ENCODE data around the gene MTHFSD. TPM values are rescaled to one million over a fixed set of nuclear protein-coding genes. Genes with fewer than 3 reads are reported as not detected.
A peak's percentile ranks its signal among the peaks of the same experiment; 100 is the strongest.

MTHFSD gene
- total and polyA plus RNA-seq, 2 donors (not counting 3 experiments of a cell fraction or from before 2014, with no cell fraction given) = 16.7 to 21.1 TPM

GRCh38 chr16:86584071-86584685, 29.1 kb upstream of the MTHFSD start:
- H3K9me1 ChIP-seq (replicated peaks; ENCODE audit: control insufficient read depth, extremely low read depth, insufficient read depth, low read length) = no peaks in the 10 kb centered on the region
- H3K27me3 ChIP-seq (ENCODE audit: control insufficient read depth in 2 of 2, insufficient read depth in 2 of 2, low read length in 2 of 2) = no peaks in the 10 kb centered on the region
- H3K4me2 ChIP-seq (ENCODE audit: insufficient read depth, low read length) = no peak overlapping the region
- no TSS peak for BruUV-seq (replicated peaks)
- H3K4me3 ChIP-seq (replicated peaks in 1 of 3; ENCODE audit: insufficient read depth in 1 of 3, low read depth in 1 of 3, low read length in 3 of 3) = no peak overlapping the region
- H3K79me2 ChIP-seq (ENCODE audit: control insufficient read depth, insufficient read depth, low read length) = no peaks in the 10 kb centered on the region
- no peak overlapping the region for H3K9ac ChIP-seq (replicated peaks; ENCODE audit: extremely low read depth, insufficient read depth, low read length)
- intact Hi-C loops (cut with micrococcal nuclease) = no loop called here
- no peaks in the 10 kb centered on the region for H3K9me3 ChIP-seq (replicated peaks; ENCODE audit: control insufficient read depth, insufficient read depth, low read length)
- no peak overlapping the region for H2AFZ ChIP-seq (ENCODE audit: low read depth, low read length)
- no peaks in the 10 kb centered on the region for H3K36me3 ChIP-seq (ENCODE audit: control insufficient read depth in 2 of 2, extremely low read depth in 1 of 2, insufficient read depth in 2 of 2, low read length in 2 of 2)
- H3K4me1 ChIP-seq (ENCODE audit: control insufficient read depth, extremely low read depth, insufficient read depth, low read length) = peaks cover 19% of the 10 kb centered on the region
- no peaks in the 10 kb centered on the region for H4K20me1 ChIP-seq (replicated peaks; ENCODE audit: control insufficient read depth, extremely low read depth, insufficient read depth, low read length)
- CTCF ChIA-PET = no interaction called here
- H3K27ac ChIP-seq (ENCODE audit: insufficient read depth, low read depth, low read length) = no peak overlapping the region
- no peak for FAIRE-seq
- POLR2A ChIA-PET = no interaction called here
- no peak for DNase-seq (ENCODE audit: low read depth, low spot score)
- dilution Hi-C loops (cut with MboI; ENCODE audit: extremely low pct_ligation_motif_present, low sequenced_read_pairs) = no loop called here
- TF ChIP-seq MYC (IDR thresholded peaks at IDR 0.05; ENCODE audit: low read depth, low read length) (no peak), GATA2 (IDR thresholded peaks at IDR 0.05; ENCODE audit: insufficient read depth, insufficient read length, low read depth, low read length) (peak; percentile 43)

DNA sequence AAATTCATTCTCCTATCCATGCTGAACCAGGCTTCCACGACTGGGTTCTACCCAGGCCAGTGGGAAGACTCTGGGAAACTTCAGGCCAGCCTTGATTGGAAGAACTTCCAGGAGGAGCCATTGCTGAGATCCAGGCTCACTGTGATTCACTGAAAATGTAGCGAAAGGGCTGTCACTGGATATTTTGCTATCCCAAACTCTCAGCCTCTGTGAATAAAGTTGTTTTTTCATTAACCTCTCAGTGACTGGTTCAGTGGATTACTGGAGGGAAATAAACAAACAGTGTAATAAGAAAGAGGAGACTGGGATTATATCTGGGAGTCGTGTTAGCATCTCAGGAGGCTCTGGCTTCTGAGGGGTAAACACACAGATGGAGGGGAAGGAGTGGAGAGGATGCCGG, 26.4 kb upstream of the MTHFSD start:
- Histone ChIP-seq H3K27ac (ENCODE audit: insufficient read depth, low read depth, low read length) (no peak overlapping the region), H2AFZ (ENCODE audit: low read depth, low read length) (no peak overlapping the region), H3K9ac (replicated peaks; ENCODE audit: extremely low read depth, insufficient read depth, low read length) (no peak overlapping the region), H3K36me3 (ENCODE audit: control insufficient read depth in 2 of 2, extremely low read depth in 1 of 2, insufficient read depth in 2 of 2, low read length in 2 of 2) (no peaks in the 10 kb centered on the region), H3K9me3 (replicated peaks; ENCODE audit: control insufficient read depth, insufficient read depth, low read length) (no peaks in the 10 kb centered on the region), H4K20me1 (replicated peaks; ENCODE audit: control insufficient read depth, extremely low read depth, insufficient read depth, low read length) (no peaks in the 10 kb centered on the region), H3K4me1 (ENCODE audit: control insufficient read depth, extremely low read depth, insufficient read depth, low read length) (peaks cover 36% of the 10 kb centered on the region), H3K4me2 (ENCODE audit: insufficient read depth, low read length) (no peak overlapping the region), H3K79me2 (ENCODE audit: control insufficient read depth, insufficient read depth, low read length) (peaks cover 17% of the 10 kb centered on the region), H3K4me3 (replicated peaks in 1 of 3; ENCODE audit: insufficient read depth in 1 of 3, low read depth in 1 of 3, low read length in 3 of 3) (no peak overlapping the region), H3K9me1 (replicated peaks; ENCODE audit: control insufficient read depth, extremely low read depth, insufficient read depth, low read length) (no peaks in the 10 kb centered on the region), H3K27me3 (ENCODE audit: control insufficient read depth in 2 of 2, insufficient read depth in 2 of 2, low read length in 2 of 2) (no peaks in the 10 kb centered on the region)
- CTCF ChIA-PET = no interaction called here
- DNase-seq (ENCODE audit: low read depth, low spot score) (no peak), FAIRE-seq (no peak)
- POLR2A ChIA-PET = no interaction called here
- intact Hi-C loops (cut with micrococcal nuclease) (no loop called here), dilution Hi-C loops (cut with MboI; ENCODE audit: extremely low pct_ligation_motif_present, low sequenced_read_pairs) (no loop called here)
- BruUV-seq (replicated peaks) = no TSS peak
- no peak for TF ChIP-seq CTCF (IDR thresholded peaks at IDR 0.05; ENCODE audit: extremely low read depth in 1 of 2, insufficient read depth in 1 of 2, low read depth in 1 of 2, low read length in 2 of 2)
- TF ChIP-seq MYC (IDR thresholded peaks at IDR 0.05; ENCODE audit: low read depth, low read length) = no peak
- TF ChIP-seq JUN (IDR thresholded peaks at IDR 0.05; ENCODE audit: borderline replicate concordance, insufficient read depth, insufficient read length, low read depth) = no peak
